Measurements from ENCODE around the gene ECE2.
"Not testable (repeated sequence)": the region's sequence is repeated elsewhere in the genome, so short reads cannot be mapped to it uniquely, and the experiment has no call there.

ECE2 gene

DNA sequence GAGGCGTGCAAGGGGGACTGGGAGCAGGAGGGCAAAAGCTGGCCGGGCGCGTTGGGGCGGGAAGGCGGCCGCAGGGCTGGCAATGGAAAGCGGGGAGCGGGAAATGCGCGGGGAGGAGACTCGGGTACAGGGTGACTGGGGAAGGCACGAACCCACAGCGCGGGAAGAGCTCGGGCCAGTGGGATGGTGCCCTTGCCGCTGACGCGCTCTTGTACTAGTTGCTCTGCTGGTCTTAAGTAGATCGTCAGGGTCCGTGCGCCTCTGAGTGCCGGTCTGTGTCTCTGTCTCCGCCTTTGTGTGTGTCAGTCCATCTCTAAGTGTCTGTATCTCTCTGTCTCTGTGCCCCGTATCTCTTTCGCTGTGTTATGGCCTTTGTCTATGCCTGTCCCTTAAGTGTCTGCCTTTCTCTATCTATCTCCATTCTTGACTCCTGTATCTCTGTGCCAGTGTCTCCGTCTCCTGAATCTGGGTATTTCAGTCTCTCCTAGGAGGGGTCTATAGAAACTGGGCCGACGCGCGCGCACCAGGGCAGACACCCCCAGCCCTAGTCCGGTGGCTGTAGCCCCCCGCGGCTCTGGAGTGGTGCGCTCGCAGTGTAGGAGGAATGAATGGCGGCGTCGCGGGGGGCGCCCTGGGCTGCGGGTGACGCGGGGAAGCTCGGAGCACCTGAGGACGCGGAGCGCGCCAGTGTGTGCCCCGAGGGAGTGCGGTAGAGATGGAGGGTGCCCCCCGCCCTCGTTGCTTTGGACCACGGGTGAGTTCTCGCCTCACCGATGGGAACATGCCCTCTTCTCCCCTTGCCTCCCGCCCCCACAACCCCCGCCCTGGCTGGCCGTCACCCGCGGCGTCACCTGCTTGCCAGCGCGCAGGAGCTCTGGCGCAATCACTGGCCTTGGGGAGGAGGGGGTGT lies 13.7 kb upstream of the ECE2 start:
- Histone ChIP-seq H3K27me3 (ENCODE audit: insufficient read depth, low read depth) (peaks cover 6% of the 10 kb centered on the region), H3K4me3 (IDR thresholded peaks at IDR 0.05; ENCODE audit: insufficient read depth, low read depth, low read length) (no peak overlapping the region), H3K4me1 (ENCODE audit: low read depth, poor library complexity, severe bottlenecking) (peaks cover 8% of the 10 kb centered on the region), H3K9ac (peak overlapping the region; percentile 30; the same call in 1 of the 2 replicates), H3K4me2 (peak overlapping the region; percentile 67), H3K79me2 (ENCODE audit: insufficient read depth, low read depth) (no peaks in the 10 kb centered on the region), H4K20me1 (ENCODE audit: insufficient read depth) (no peaks in the 10 kb centered on the region), H3K27ac (no peak overlapping the region), H2AFZ (ENCODE audit: low read depth) (peak overlapping the region; percentile 88), H3K36me3 (ENCODE audit: insufficient read depth) (no peaks in the 10 kb centered on the region)
- TF ChIP-seq, protein P1, sequence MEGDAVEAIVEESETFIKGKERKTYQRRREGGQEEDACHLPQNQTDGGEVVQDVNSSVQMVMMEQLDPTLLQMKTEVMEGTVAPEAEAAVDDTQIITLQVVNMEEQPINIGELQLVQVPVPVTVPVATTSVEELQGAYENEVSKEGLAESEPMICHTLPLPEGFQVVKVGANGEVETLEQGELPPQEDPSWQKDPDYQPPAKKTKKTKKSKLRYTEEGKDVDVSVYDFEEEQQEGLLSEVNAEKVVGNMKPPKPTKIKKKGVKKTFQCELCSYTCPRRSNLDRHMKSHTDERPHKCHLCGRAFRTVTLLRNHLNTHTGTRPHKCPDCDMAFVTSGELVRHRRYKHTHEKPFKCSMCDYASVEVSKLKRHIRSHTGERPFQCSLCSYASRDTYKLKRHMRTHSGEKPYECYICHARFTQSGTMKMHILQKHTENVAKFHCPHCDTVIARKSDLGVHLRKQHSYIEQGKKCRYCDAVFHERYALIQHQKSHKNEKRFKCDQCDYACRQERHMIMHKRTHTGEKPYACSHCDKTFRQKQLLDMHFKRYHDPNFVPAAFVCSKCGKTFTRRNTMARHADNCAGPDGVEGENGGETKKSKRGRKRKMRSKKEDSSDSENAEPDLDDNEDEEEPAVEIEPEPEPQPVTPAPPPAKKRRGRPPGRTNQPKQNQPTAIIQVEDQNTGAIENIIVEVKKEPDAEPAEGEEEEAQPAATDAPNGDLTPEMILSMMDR (conservative IDR thresholded peaks at IDR 0.05; ENCODE audit: low read depth, low read length) = no peak

DNA sequence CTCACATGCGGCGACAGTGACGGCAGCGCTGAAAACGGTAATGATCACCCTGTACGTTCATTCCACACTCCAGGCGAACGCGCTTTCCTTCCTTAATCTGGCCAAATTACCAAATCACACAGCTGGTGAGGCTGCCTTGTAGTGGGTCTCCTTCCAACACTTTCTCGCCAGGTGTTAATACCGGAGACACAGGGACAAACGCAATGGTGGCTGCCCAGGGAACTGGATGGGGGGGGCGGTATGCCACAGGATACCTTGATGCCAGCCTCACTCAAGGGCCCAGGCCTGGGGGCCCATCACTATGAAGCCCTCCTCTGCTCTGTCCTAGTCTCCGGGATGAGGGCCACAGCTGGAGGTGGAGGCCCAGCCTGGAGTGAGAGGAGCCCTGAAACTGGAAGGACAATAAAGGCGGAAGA lies 13.1 kb upstream of the ECE2 start:
- no peak overlapping the region for H3K4me3 ChIP-seq (IDR thresholded peaks at IDR 0.05; ENCODE audit: insufficient read depth, low read depth, low read length)
- H3K27me3 ChIP-seq (ENCODE audit: insufficient read depth, low read depth) = peaks cover 6% of the 10 kb centered on the region
- TF ChIP-seq, protein P1 (conservative IDR thresholded peaks at IDR 0.05; ENCODE audit: low read depth, low read length) = no peak
- no peaks in the 10 kb centered on the region for H4K20me1 ChIP-seq (ENCODE audit: insufficient read depth)
- no peak overlapping the region for H3K9ac ChIP-seq
- no peak overlapping the region for H2AFZ ChIP-seq (ENCODE audit: low read depth)
- H3K79me2 ChIP-seq (ENCODE audit: insufficient read depth, low read depth) = no peaks in the 10 kb centered on the region
- no peak overlapping the region for H3K27ac ChIP-seq
- peaks cover 8% of the 10 kb centered on the region for H3K4me1 ChIP-seq (ENCODE audit: low read depth, poor library complexity, severe bottlenecking)
- no peaks in the 10 kb centered on the region for H3K36me3 ChIP-seq (ENCODE audit: insufficient read depth)
- no peak overlapping the region for H3K4me2 ChIP-seq

DNA sequence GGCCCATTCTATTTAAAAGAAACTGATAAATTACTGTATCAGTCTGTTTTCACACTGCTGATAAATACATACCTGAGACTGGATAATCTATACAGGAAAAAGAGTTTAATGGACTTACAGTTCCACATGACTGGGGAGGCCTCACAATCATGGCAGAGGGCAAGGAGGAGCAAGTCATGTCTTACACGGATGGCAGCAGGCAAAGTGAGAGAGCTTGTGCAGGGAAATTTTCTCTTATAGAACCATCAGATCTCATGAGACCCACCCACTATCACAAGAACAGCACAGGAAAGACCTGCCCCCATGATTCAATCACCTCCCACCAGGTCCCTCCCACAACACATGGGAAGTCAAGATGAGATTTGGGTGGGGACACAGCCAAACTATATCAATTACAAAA lies 8.6 kb upstream of the ECE2 start:
- not testable (repeated sequence) for H3K4me3 ChIP-seq (IDR thresholded peaks at IDR 0.05; ENCODE audit: insufficient read depth, low read depth, low read length); H3K27me3 ChIP-seq (ENCODE audit: insufficient read depth, low read depth); H3K4me2 ChIP-seq; H3K27ac ChIP-seq; H3K36me3 ChIP-seq (ENCODE audit: insufficient read depth); H4K20me1 ChIP-seq (ENCODE audit: insufficient read depth); H2AFZ ChIP-seq (ENCODE audit: low read depth); H3K79me2 ChIP-seq (ENCODE audit: insufficient read depth, low read depth); H3K4me1 ChIP-seq (ENCODE audit: low read depth, poor library complexity, severe bottlenecking); H3K9ac ChIP-seq

DNA sequence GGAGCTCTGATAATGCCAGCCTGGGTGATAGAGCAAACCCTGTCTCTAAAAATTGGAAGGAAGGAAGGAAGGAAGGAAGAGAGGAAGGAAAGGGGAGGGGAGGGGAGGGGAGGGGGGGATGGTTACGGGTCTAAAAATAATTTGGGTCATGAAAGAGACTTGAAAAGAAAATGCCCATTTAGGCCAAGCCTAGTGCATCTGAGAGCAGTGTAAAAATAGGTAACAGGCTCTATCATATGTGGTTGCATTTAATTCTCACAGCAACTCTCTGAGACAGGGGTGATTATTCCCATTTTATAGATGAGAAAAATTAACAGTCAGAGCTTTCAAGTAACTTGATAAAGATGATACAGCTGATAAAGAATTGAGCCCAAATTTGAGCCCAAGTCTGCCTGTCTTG lies 3.6 kb upstream of the ECE2 start:
- TF ChIP-seq, protein P1 (conservative IDR thresholded peaks at IDR 0.05; ENCODE audit: low read depth, low read length) = no peak
- Histone ChIP-seq H3K27me3 (ENCODE audit: insufficient read depth, low read depth) (0 out of 2 replicates have a peak, but pooled peaks cover under 1% of the 10 kb centered on the region), H3K4me2 (no peak overlapping the region), H3K4me1 (ENCODE audit: low read depth, poor library complexity, severe bottlenecking) (no peaks in the 10 kb centered on the region), H2AFZ (ENCODE audit: low read depth) (no peak overlapping the region), H3K9ac (no peak overlapping the region), H3K4me3 (IDR thresholded peaks at IDR 0.05; ENCODE audit: insufficient read depth, low read depth, low read length) (no peak overlapping the region), H4K20me1 (ENCODE audit: insufficient read depth) (no peaks in the 10 kb centered on the region), H3K79me2 (ENCODE audit: insufficient read depth, low read depth) (no peaks in the 10 kb centered on the region), H3K27ac (no peak overlapping the region), H3K36me3 (ENCODE audit: insufficient read depth) (no peaks in the 10 kb centered on the region)

DNA sequence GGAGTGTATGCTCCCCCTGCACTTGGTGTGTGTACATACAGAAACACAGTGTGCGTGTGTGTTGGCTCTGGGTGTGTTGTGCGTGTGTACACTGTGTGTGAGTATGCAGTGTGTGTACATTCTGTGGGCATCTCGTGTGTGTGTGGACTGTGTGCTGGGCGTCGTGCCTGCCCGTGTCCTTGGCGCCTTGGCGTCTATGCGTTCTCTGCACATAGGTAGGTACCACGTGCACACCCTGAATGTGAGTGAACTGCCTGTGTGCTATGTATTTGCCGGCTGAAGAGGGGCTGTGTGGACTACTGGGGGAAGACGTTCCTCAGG lies 481 bp upstream of the ECE2 start:
- no peak overlapping the region for H3K9ac ChIP-seq
- H3K36me3 ChIP-seq (ENCODE audit: insufficient read depth) = no peaks in the 10 kb centered on the region
- no peak overlapping the region for H3K27ac ChIP-seq
- no peaks in the 10 kb centered on the region for H3K79me2 ChIP-seq (ENCODE audit: insufficient read depth, low read depth)
- H3K4me2 ChIP-seq = no peak overlapping the region
- H3K27me3 ChIP-seq (ENCODE audit: insufficient read depth, low read depth) = 0 out of 2 replicates have a peak, but pooled peaks cover 3% of the 10 kb centered on the region
- H2AFZ ChIP-seq (ENCODE audit: low read depth) = no peak overlapping the region
- H3K4me3 ChIP-seq (IDR thresholded peaks at IDR 0.05; ENCODE audit: insufficient read depth, low read depth, low read length) = no peak overlapping the region
- TF ChIP-seq, protein P1 (conservative IDR thresholded peaks at IDR 0.05; ENCODE audit: low read depth, low read length) = no peak
- no peaks in the 10 kb centered on the region for H3K4me1 ChIP-seq (ENCODE audit: low read depth, poor library complexity, severe bottlenecking)
- H4K20me1 ChIP-seq (ENCODE audit: insufficient read depth) = no peaks in the 10 kb centered on the region

Measured in KMS-11 (cell line).